ENCODE data around the gene NDUFAF8.

NDUFAF8 gene

GRCh38 chr17:81277946-81278693 lies 39.0 kb downstream of the NDUFAF8 start:
- DNase-seq (ENCODE audit: low read depth), result no peak

DNA sequence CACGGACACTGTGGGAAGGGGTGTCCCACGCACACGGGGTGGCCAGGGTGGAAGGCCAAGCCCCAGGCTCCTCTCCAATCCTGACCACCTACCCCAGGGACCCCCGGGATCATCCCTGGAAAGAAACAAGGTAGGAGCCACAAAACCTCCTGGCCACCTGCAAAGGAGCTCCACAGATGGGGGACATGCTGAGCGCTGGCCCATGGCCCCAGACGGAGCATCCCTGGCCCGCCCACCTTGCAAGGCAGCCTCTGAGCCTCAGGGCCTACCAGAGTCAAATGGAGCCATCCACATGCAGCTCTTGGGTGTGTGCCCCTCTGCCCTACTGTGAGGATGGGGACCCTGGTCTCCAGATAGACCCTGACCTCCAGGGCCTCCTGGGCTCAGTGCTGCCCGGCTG lies 39.7 kb downstream of the NDUFAF8 start:
- no peak for DNase-seq (ENCODE audit: low read depth)

DNA sequence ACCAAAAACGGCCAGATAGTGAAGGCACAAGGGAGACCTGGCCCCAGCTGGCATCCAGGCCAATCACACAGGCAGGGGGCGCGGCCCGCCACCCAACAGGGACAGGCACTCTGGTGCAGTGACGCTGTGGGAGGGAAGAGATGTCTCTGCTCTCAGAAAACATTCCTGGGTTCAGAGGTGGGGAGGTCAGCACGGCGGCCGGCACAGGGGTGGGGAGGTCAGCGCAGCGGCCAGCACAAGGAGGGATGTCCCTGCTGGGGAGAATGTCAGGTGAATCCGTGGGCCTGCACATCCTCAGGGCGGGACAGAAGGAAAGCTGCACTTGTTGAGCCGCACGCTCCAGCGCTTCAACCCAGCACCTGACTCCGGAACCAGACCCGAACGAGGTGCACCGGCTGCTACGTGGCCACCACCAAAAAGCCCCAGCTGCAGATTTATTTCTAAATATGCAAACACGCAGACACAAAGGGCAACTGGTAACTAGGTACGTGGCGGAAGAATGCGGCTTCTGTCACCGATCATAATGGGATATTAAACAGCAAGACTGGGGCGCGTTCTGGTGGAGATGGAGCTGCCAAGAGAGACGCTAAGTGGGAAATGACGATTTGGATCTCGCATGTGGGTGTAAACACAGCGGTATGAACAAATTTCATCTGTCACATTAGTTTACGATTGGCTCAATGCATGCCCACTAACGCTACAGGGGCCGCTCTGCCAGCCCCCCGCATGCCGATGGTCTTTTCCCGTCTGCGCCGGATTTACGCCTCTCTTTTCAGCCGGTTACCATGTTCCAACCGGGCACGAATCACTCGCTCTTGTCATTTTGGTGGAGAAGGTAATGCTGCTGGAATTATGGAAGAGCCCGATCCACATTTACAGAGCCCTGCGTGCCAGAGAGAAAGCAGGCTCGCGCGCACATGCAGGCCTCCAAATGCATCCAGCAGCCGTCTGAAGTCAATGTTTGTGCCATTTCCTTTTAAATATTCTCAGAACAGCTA lies 40.5 kb downstream of the NDUFAF8 start:
- no peak for DNase-seq (ENCODE audit: low read depth)

DNA sequence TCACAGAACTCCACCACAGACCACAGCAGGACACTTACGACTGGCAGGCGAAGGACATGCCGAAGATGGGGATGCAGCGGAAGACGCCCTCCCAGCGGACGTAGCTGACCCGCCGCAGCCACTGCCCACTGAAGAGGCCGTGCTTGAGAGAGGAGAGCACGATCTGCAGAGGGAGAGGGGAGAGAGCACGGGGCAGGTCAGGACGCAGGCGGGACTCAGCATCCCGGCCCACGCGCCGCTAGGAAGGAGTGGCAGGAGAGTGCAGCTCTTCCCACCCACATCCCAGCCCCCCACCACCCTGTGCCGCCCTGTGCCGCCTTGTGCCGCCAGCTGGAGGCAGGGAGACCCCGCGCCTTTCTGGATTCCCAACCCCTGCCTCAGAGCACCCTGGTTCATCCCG lies 41.5 kb downstream of the NDUFAF8 start:
- DNase-seq (ENCODE audit: low read depth), result no peak

- no peak for DNase-seq (ENCODE audit: low read depth)
Observed at GRCh38 chr17:81282141-81282540, 43.0 kb downstream of the NDUFAF8 start.

GRCh38 chr17:81282876-81283275 lies 43.8 kb downstream of the NDUFAF8 start:
- no peak for DNase-seq (ENCODE audit: low read depth)

DNA sequence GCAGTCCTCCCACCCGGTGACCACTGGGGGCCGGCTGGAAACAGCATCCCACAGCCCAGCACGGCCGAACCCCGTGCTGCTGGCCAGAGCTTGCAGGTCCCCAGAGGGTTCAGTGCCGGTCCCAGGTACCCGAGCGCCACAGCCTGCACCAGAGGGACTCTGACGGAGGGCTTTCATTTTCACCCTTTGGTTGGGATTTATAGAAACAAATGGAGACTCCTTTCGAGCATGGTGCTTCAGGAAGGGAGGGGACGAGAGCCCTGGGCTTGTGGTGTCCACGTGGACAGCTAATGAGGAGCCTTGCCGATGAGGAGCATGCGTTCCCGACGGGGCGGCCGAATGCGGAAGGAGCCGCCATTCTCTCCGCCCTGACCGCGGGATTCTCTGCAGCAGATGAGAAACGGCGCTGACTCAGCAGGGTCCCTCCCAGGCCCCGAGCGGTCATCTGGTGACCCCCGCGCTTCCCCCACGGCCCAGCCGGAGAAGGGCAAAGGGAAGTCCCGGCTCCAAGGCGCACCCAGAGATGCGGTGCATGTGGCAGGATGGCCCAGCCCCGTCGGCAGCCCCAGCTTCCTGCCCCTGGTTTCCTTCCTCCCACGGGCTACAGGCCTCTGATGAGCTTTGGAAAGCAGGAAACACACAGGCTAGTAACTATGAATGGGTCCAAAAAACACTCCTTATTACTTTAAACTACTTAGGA lies 46.2 kb downstream of the NDUFAF8 start:
- peak; percentile 38 for DNase-seq (ENCODE audit: low read depth)

DNA sequence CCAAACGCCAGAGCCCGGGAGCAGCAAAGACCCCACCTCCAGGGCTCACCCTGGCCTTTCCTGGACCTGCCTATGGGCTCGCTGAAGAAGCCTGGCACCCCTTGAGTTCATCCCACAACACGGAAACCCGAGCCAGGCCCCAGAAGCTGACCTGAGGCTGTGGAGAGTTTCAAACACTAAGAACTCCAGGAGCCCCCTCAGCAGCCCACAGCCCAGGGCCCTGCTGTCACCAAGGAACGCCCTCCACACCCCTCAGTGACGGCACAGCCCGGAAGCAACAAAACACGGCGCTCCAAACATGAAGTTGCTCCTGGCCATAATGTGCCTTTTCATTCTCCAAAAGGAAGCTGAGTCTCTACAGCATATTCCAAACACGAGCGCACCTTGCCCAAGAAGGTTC lies 46.8 kb downstream of the NDUFAF8 start:
- no peak for DNase-seq (ENCODE audit: low read depth)

GRCh38 chr17:81286491-81287145 lies 47.5 kb downstream of the NDUFAF8 start:
- no peak for DNase-seq (ENCODE audit: low read depth)

- no peak for DNase-seq (ENCODE audit: low read depth)
Observed at GRCh38 chr17:81287152-81287551, 48.0 kb downstream of the NDUFAF8 start.

DNA sequence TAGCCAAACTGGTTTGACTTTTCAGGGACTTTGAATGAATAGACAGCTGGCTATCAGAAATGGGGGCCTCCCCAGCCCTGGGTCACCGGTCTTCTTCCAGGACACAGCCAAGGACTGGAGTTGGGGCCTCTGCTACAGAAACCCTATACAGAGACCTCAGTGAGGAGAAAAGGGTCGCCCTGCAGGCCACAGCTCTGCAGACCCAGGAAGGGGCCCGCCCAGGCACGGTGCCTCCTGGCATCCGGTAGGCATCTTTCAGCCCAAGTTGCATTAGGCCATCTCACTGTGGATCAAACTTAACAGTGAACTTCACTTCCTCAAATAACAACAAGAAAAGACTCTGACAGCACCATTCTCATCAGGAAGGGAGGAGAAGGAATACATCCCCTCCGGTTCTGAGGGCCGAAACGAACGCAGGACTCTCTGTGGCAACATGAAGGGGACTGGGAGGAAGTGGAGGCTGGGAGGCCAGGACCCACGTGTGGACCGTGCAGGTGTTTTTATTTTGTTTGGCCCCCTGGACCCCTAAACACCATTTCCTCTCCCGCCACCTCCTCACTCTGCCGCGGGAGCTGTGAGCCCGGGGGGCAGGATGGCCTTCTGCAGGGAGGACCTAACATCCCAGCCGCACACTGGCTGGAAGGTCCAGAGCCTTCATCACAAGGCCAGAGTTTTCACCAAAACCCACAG lies 48.8 kb downstream of the NDUFAF8 start:
- DNase-seq (ENCODE audit: low read depth), result no peak

DNA sequence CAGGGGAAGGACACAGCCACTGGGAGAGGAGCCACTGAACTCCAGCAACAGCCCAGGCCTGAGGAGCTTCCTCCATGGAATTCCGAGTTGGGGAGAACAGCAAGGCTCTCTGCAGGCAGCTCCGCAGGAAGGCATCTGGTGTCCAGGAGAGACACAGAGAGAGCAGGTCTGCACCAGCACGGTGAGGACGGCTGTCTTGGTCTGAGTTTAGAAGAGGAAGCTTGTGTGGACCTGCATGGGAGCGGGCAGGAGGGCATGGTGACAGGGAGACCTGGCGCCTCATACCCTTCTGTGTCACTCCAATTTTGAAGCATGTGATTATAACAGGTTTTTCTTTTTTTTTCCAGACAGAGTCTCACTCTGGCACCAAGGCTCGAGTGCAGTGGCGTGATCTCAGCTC lies 49.6 kb downstream of the NDUFAF8 start:
- DNase-seq (ENCODE audit: low read depth), result no peak

DNA sequence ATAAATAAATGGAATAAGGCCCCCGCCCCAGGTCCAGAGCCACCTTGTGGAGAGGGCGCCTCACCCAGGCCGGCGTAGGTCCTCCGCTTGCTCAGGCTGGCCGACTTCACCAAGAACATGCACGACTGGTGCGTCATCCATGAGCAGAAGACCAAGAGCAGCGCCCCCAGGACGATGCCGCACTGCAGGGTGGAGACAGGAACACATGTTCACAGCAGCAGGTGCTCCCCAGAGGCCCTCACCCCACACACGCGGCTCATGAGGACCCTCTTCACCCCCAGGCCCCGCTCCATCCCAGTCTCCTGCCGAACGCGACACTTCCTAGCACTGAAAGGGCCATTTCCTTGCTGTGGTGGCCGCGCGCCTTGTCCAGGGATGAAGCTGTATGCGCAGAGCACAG lies 50.5 kb downstream of the NDUFAF8 start:
- no peak for DNase-seq (ENCODE audit: low read depth)

DNA sequence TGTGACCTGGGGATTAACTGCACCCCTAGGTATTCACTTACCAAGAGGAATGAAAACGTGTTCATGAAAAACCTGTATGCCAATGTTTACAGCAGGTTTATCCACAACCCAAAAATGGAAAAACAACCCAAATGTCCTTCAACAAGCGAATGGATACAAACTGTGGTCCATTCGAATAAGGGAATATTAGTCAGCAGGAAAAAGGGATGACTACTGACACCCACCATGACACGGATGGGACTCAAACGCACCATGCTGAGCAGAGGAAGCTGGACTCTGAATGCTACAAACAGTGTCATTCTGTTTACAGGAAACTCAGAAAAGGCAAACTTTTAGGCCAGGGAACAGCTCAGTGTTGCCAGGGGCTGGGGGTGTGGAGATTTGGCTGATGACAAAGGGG lies 51.1 kb downstream of the NDUFAF8 start:
- DNase-seq (ENCODE audit: low read depth), result no peak
